ENCODE data around the gene TIA1. TPM values are rescaled to one million over a fixed set of nuclear protein-coding genes. Genes with fewer than 3 reads are reported as not detected.

TIA1 gene
- polyA plus RNA-seq, 1 experiment, result 192 TPM

DNA sequence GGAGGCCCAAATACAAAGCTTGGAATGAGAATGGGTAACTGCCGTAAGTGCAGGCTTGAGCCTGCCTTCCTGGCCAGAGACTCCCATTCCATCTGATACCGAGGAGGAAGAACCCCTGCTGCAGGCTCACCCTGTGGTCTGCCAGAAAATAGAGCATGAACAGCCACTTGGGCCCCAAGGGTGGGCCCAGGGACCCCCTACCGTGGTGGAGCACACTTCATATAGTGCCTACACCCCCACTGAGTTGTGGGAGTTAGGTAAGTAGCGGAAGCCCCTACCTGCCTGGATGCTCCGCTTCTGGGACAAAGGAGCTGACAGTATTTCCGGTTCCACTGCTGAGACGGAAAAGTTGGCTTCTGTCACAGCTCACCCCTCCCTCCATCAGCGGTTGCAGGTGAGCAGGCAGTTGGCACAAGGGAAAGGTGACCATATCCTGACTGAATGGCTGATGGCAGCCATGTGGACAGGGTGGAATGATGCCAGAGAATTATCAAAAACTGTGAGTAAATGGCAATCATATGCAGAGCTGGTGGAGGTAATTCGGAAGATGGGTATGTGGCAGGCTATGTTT is 46.1 kb downstream of the TIA1 start:
- Histone ChIP-seq H3K4me3 (ENCODE audit: low read depth, low read length) (no peak overlapping the region), H3K27me3 (ENCODE audit: control insufficient read depth, insufficient read depth, low read length) (no peaks in the 10 kb centered on the region), H3K9me3 (ENCODE audit: control insufficient read depth, insufficient read depth, low read length) (peaks cover 2% of the 10 kb centered on the region; the same call in 1 of the 2 replicates), H3K27ac (ENCODE audit: low read depth, low read length) (no peak overlapping the region)
- POLR2A ChIA-PET, result no interaction called here
- no peak for DNase-seq (ENCODE audit: low read depth, low spot score)
- CTCF ChIA-PET, result no interaction called here
- TF ChIP-seq, protein P1, sequence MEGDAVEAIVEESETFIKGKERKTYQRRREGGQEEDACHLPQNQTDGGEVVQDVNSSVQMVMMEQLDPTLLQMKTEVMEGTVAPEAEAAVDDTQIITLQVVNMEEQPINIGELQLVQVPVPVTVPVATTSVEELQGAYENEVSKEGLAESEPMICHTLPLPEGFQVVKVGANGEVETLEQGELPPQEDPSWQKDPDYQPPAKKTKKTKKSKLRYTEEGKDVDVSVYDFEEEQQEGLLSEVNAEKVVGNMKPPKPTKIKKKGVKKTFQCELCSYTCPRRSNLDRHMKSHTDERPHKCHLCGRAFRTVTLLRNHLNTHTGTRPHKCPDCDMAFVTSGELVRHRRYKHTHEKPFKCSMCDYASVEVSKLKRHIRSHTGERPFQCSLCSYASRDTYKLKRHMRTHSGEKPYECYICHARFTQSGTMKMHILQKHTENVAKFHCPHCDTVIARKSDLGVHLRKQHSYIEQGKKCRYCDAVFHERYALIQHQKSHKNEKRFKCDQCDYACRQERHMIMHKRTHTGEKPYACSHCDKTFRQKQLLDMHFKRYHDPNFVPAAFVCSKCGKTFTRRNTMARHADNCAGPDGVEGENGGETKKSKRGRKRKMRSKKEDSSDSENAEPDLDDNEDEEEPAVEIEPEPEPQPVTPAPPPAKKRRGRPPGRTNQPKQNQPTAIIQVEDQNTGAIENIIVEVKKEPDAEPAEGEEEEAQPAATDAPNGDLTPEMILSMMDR (IDR thresholded peaks at IDR 0.05; ENCODE audit: low read depth, low read length), result no peak

DNA sequence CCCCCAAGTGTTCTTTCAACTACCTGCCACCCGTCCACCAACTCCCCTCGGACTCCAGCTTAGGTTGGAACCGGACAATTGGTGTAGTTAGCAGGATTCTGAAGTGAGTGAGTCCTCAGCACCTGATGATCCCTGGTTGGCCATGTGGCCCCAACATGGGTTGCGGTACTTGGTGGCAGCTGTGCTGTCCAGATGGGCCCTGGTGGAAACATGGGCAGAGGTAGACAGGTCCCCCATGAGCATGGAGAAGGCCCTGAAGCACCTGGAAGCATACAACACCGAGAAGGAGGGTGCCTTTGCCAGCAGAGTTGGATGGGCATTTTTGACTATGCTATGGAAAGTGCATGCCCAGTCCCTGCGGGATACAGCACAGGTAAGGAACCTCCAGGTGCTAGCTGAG is 46.6 kb downstream of the TIA1 start:
- Histone ChIP-seq H3K27ac (ENCODE audit: low read depth, low read length) (no peak overlapping the region), H3K27me3 (ENCODE audit: control insufficient read depth, insufficient read depth, low read length) (no peaks in the 10 kb centered on the region), H3K9me3 (ENCODE audit: control insufficient read depth, insufficient read depth, low read length) (peaks cover 2% of the 10 kb centered on the region; the same call in 1 of the 2 replicates), H3K4me3 (ENCODE audit: low read depth, low read length) (no peak overlapping the region)
- POLR2A ChIA-PET, result no interaction called here
- TF ChIP-seq, protein P1 (IDR thresholded peaks at IDR 0.05; ENCODE audit: low read depth, low read length), result no peak
- no peak for DNase-seq (ENCODE audit: low read depth, low spot score)
- CTCF ChIA-PET, result interaction anchor here (0.7 kb wide), 1 partner anchor 25 kb away, joined by 3 read pairs; no protein-coding TSS in a partner anchor

DNA sequence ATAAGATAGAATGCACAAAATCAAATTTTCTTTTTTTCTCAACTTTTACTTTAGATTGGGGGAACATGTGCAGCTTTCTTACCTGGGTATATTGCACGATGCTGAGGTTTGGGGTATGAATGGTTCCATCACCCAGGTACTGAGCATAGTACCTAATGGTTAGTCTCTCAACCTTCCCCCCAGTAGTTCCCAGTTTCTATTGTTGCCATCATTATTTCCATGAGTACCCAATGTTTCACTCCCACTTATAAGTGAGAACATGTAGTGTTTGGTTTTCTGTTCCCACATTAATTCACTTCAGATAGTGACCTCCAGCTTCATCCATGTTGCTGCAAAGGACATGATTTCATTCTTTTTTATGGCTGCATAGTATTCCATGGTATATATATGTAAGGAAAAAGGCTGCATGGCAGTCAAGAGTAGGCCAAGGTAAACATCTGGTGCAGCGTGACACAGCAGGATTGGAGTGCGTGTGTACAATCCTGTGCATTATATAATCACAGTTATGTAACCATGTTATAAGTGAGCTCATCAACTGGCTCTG is 47.1 kb downstream of the TIA1 start:
- CTCF ChIA-PET, result interaction anchor here (0.7 kb wide), 2 partner anchors 25 to 288 kb away, joined by 3 read pairs; no protein-coding TSS in a partner anchor
- no peak for DNase-seq (ENCODE audit: low read depth, low spot score)
- TF ChIP-seq, protein P1 (IDR thresholded peaks at IDR 0.05; ENCODE audit: low read depth, low read length), result no peak
- Histone ChIP-seq H3K27me3 (ENCODE audit: control insufficient read depth, insufficient read depth, low read length) (no peaks in the 10 kb centered on the region), H3K27ac (ENCODE audit: low read depth, low read length) (no peak overlapping the region), H3K9me3 (ENCODE audit: control insufficient read depth, insufficient read depth, low read length) (peaks cover 2% of the 10 kb centered on the region; the same call in 1 of the 2 replicates), H3K4me3 (ENCODE audit: low read depth, low read length) (no peak overlapping the region)
- POLR2A ChIA-PET, result interaction anchor here (0.7 kb wide), 1 partner anchor 289 kb away, joined by 3 read pairs; no protein-coding TSS in a partner anchor

DNA sequence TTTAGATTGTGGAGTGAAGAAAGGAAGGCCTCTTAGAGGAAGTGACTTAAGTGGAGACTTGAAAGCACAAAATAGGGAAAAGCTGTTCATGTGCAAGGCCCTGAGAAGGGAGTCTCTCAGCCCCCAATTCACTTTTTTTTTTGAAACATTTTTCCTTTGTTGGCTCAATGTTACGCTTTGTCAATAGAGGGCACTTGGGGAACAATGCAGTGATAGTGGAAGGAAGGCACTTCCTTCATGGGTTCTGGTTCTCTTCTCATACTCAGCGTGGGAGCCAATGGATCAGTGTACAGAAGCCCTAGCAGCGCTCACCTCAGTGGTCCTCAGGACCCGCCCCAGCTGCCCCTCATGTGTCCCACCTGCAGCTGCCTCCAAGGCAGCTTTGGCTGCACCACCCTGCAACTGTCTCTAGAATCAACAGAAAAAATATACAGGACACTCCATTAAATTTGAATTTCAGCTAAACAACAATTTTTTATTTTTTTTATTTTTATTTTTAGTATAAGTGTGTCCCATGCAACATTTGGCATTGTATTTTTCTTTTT is 49.0 kb downstream of the TIA1 start:
- CTCF ChIA-PET, result interaction anchor here (0.7 to 1.6 kb wide), 3 partner anchors 14 to 40 kb away, joined by 4 to 6 read pairs (median 4); no protein-coding TSS in a partner anchor
- POLR2A ChIA-PET, result no interaction called here
- Histone ChIP-seq H3K27me3 (ENCODE audit: control insufficient read depth, insufficient read depth, low read length) (no peaks in the 10 kb centered on the region), H3K4me3 (ENCODE audit: low read depth, low read length) (no peak overlapping the region), H3K27ac (ENCODE audit: low read depth, low read length) (no peak overlapping the region), H3K9me3 (ENCODE audit: control insufficient read depth, insufficient read depth, low read length) (peaks cover 2% of the 10 kb centered on the region; the same call in 1 of the 2 replicates)
- DNase-seq (ENCODE audit: low read depth, low spot score), result no peak
- TF ChIP-seq, protein P1 (IDR thresholded peaks at IDR 0.05; ENCODE audit: low read depth, low read length), result no peak

DNA sequence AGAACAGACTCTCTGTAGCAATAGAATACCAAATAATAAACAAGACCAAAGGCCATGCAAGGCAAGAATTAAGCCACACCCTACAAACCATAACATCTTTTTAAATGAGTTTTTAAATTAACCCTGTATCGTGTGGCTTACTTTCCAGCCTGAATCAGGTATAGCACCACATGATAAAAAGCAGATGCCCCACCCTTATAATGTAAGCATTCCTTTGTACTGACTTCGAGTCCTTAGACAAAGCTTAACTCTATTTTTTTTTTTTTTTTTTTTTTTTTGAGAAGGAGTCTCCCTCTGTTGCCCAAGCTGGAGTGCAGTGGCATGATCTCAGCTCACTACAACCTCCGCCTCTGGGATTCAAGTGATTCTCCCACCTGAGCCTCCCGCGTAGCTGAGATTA is 55.9 kb downstream of the TIA1 start:
- ChIA-PET POLR2A (no interaction called here), CTCF (interaction anchor here (0.6 kb wide), 1 partner anchor 157 kb away, joined by 3 read pairs; no protein-coding TSS in a partner anchor)

More for the DNA sequence above, 55.9 kb downstream of the TIA1 start:
- DNase-seq (ENCODE audit: low read depth, low spot score), result no peak
- Histone ChIP-seq H3K4me3 (ENCODE audit: low read depth, low read length) (no peak overlapping the region), H3K27ac (ENCODE audit: low read depth, low read length) (no peak overlapping the region), H3K27me3 (ENCODE audit: control insufficient read depth, insufficient read depth, low read length) (no peaks in the 10 kb centered on the region), H3K9me3 (ENCODE audit: control insufficient read depth, insufficient read depth, low read length) (peaks cover 3% of the 10 kb centered on the region; the same call in 1 of the 2 replicates)
- TF ChIP-seq, protein P1 (IDR thresholded peaks at IDR 0.05; ENCODE audit: low read depth, low read length), result no peak

All from AG04450 (cell line).